Measurements from ENCODE around the gene SMTNL2. TPM values are rescaled to one million over a fixed set of nuclear protein-coding genes. Genes with fewer than 3 reads are reported as not detected.
"Not testable (repeated sequence)": the region's sequence is repeated elsewhere in the genome, so short reads cannot be mapped to it uniquely, and the experiment has no call there.

The SMTNL2 gene
- total RNA-seq, 2 experiments from 2014 or later = not detected

DNA sequence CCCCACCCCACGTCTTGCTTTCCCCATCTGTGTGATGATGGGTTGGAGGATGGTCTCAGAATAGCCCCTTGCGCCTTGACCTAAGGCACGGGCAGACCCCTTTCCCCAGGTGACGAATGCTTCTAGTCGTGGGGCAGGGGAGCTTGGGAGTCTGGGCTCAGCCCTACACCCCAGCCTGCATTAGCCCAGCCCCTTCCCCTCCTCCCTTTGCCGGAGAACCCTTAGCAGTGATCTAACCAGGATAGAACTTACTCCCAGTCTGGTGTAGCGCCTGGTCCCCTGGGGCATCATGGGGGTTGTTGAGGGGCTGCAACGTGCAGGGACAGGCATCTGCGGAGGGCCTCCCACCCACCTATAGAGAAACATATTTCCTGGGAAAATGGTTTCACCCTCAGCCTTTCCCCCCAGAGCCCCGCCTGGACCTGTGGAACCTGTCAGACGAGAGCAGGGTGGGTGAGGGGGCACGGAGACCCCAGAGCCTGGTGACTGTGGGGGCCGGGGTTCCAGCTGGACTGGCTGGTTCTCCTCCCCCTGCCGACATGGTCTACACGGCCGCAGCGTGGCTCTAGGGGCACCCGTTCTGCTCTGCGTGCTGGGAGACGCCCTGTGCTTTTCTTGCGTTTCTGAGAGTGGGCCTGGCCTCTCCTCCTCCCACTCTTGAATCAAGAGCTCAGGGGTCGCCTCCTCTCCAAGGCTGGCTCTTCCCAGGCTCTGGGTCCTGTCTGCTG, 4.7 kb downstream of the SMTNL2 start:
- H3K27ac Mint-ChIP-seq = no peak overlapping the region

DNA sequence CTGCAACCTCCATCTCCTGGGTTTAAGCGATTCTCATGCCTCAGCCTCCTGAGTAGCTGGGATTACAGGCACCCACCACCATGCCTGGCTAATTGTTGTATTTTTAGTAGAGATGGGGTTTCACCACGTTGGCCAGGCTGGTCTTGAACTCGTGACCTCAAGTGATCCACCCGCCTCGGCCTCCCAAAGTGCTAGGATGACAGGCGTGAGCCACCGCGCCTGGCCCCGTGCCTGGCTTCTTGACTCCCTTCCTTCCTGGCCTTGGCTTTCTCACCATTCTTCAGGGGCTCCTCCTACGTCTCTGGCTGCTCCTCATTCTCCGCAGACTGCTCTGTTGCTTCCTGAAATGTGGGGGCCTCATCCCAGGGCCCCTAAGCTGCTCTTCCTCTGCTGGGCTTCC, 5.7 kb downstream of the SMTNL2 start:
- H3K27ac Mint-ChIP-seq; H3K4me3 ChIP-seq (ENCODE audit: low read length); H3K27ac ChIP-seq (ENCODE audit: low read depth in 1 of 2, low read length in 2 of 2); H3K9me3 ChIP-seq (ENCODE audit: control insufficient read depth in 1 of 2, insufficient read depth in 1 of 2, low read length in 2 of 2); H3K4me3 Mint-ChIP-seq; H3K36me3 ChIP-seq (ENCODE audit: insufficient read depth, low read length); intact Hi-C loops (cut with DNase I, micrococcal nuclease); DNase-seq; ATAC-seq (ENCODE audit: poor library complexity); H3K9me3 Mint-ChIP-seq; H3K36me3 Mint-ChIP-seq (ENCODE audit: low read depth); H3K4me1 Mint-ChIP-seq (ENCODE audit: low read depth); POLR2A ChIA-PET; H3K4me1 ChIP-seq (ENCODE audit: insufficient read depth, low read length): not testable (repeated sequence)
- CTCF ChIA-PET = interaction anchor here (0.6 to 0.9 kb wide), 2 partner anchors 25 to 1029 kb away, joined by 3 to 4 read pairs; no protein-coding TSS in a partner anchor
- peaks cover 26% of the 10 kb centered on the region for H3K27me3 Mint-ChIP-seq
- H3K27me3 ChIP-seq (ENCODE audit: control insufficient read depth in 1 of 2, insufficient read depth in 2 of 2, low read length in 2 of 2) = peaks cover 8 to 12% of the 10 kb centered on the region in 2 experiments

More for the DNA sequence above, 4.7 kb downstream of the SMTNL2 start:
- ChIA-PET POLR2A (no interaction called here), CTCF (no interaction called here)
- Mint-ChIP-seq H3K36me3 (ENCODE audit: low read depth) (no peaks in the 10 kb centered on the region), H3K4me3 (no peak overlapping the region), H3K4me1 (ENCODE audit: low read depth) (no peaks in the 10 kb centered on the region), H3K9me3 (no peaks in the 10 kb centered on the region), H3K27me3 (peaks cover 26% of the 10 kb centered on the region)
- Histone ChIP-seq H3K27me3 (ENCODE audit: control insufficient read depth in 1 of 2, insufficient read depth in 2 of 2, low read length in 2 of 2) (peaks cover 11 to 14% of the 10 kb centered on the region in 2 experiments), H3K27ac (ENCODE audit: low read depth in 1 of 2, low read length in 2 of 2) (no peak overlapping the region), H3K9me3 (ENCODE audit: control insufficient read depth in 1 of 2, insufficient read depth in 1 of 2, low read length in 2 of 2) (no peaks in the 10 kb centered on the region), H3K4me3 (ENCODE audit: low read length) (no peak overlapping the region), H3K4me1 (ENCODE audit: insufficient read depth, low read length) (peaks cover 4% of the 10 kb centered on the region), H3K36me3 (ENCODE audit: insufficient read depth, low read length) (no peaks in the 10 kb centered on the region)
- ATAC-seq (ENCODE audit: poor library complexity) (no peak), DNase-seq (no peak)
- TF ChIP-seq, protein P1, sequence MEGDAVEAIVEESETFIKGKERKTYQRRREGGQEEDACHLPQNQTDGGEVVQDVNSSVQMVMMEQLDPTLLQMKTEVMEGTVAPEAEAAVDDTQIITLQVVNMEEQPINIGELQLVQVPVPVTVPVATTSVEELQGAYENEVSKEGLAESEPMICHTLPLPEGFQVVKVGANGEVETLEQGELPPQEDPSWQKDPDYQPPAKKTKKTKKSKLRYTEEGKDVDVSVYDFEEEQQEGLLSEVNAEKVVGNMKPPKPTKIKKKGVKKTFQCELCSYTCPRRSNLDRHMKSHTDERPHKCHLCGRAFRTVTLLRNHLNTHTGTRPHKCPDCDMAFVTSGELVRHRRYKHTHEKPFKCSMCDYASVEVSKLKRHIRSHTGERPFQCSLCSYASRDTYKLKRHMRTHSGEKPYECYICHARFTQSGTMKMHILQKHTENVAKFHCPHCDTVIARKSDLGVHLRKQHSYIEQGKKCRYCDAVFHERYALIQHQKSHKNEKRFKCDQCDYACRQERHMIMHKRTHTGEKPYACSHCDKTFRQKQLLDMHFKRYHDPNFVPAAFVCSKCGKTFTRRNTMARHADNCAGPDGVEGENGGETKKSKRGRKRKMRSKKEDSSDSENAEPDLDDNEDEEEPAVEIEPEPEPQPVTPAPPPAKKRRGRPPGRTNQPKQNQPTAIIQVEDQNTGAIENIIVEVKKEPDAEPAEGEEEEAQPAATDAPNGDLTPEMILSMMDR (IDR thresholded peaks at IDR 0.05) = no peak
- intact Hi-C loops (cut with DNase I, micrococcal nuclease) = no loop called here

DNA sequence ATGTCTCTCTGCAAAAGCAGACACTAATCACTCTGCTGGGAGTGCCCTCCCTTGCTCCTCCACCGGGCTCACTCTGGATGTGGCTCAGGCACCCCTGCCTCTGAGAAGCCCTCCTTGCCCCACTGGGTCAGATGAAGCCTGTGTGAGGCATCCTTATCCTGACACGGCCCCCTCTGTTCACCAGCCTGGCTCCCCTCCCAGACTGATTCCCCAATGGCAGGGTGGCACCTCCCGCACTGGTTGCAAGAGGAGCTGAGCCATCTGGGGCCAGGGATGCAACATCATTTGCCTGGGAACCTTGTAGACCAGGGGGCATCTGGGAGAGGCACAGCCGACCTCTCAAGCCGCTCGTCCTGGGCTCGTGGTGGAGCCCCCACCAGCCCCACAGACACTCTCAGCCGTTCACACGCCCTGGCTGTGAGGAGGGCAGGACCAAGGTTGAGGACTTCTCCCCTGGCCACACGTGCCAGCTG, 6.7 kb downstream of the SMTNL2 start:
- Mint-ChIP-seq H3K9me3 (no peaks in the 10 kb centered on the region), H3K27ac (no peak overlapping the region), H3K27me3 (peaks cover 24% of the 10 kb centered on the region), H3K36me3 (ENCODE audit: low read depth) (no peaks in the 10 kb centered on the region), H3K4me3 (no peak overlapping the region), H3K4me1 (ENCODE audit: low read depth) (no peaks in the 10 kb centered on the region)
- DNase-seq (no peak), ATAC-seq (ENCODE audit: poor library complexity) (no peak)
- TF ChIP-seq, protein P1 (IDR thresholded peaks at IDR 0.05) = no peak
- POLR2A ChIA-PET = no interaction called here
- intact Hi-C loops (cut with DNase I, micrococcal nuclease) = no loop called here
- no peak overlapping the region for H3K4me3 ChIP-seq (ENCODE audit: low read length)
- H3K9me3 ChIP-seq (ENCODE audit: control insufficient read depth in 1 of 2, insufficient read depth in 1 of 2, low read length in 2 of 2) = peaks cover 0 to 4% of the 10 kb centered on the region in 2 experiments
- H3K4me1 ChIP-seq (ENCODE audit: insufficient read depth, low read length) = peaks cover 8% of the 10 kb centered on the region
- no peak overlapping the region for H3K27ac ChIP-seq (ENCODE audit: low read depth in 1 of 2, low read length in 2 of 2)
- H3K36me3 ChIP-seq (ENCODE audit: insufficient read depth, low read length) = no peaks in the 10 kb centered on the region
- peaks cover 0 to 6% of the 10 kb centered on the region in 2 experiments for H3K27me3 ChIP-seq (ENCODE audit: control insufficient read depth in 1 of 2, insufficient read depth in 2 of 2, low read length in 2 of 2)
- CTCF ChIA-PET = no interaction called here
